Neural cell (in vitro differentiated cells): ENCODE data around the gene TRMU.

Source experiments
- EZH2 ChIP-seq: fragments of 200-600, 300-800 bp; shearing (Covaris generic), sonication (generic); IDR thresholded peaks from 2 replicates; pipeline ENCODE4 v1.6.1; 2014; ENCODE audit warnings: antibody characterized with exemption, low read length, borderline replicate concordance, mild to moderate bottlenecking; ENCODE audit not compliant: insufficient read depth, poor library complexity, severe bottlenecking
- POLR2AphosphoS5 ChIP-seq: IDR thresholded peaks from 2 replicates; pipeline ENCODE4 v1.6.1; 2012
- RAD21 ChIP-seq: fragments of 450-650 bp; conservative IDR thresholded peaks from 2 replicates; pipeline ENCODE4 v1.6.1; 2014; ENCODE audit warnings: antibody characterized with exemption, mild to moderate bottlenecking, moderate library complexity
- TAF1 ChIP-seq: IDR thresholded peaks from 2 replicates; pipeline ENCODE4 v1.6.1; 2012; ENCODE audit warnings: low read depth
- TF ChIP-seq, protein P1 (sequence below): fragments of 450-650 bp; IDR thresholded peaks from 2 replicates; pipeline ENCODE4 v1.5.1; 2014; ENCODE audit warnings: antibody characterized with exemption, mild to moderate bottlenecking, moderate library complexity; ENCODE audit not compliant: poor library complexity, severe bottlenecking
- TF ChIP-seq, protein P2 (sequence below): IDR thresholded peaks from 2 replicates; pipeline ENCODE4 v1.6.1; 2012; ENCODE audit warnings: borderline replicate concordance

DNA sequence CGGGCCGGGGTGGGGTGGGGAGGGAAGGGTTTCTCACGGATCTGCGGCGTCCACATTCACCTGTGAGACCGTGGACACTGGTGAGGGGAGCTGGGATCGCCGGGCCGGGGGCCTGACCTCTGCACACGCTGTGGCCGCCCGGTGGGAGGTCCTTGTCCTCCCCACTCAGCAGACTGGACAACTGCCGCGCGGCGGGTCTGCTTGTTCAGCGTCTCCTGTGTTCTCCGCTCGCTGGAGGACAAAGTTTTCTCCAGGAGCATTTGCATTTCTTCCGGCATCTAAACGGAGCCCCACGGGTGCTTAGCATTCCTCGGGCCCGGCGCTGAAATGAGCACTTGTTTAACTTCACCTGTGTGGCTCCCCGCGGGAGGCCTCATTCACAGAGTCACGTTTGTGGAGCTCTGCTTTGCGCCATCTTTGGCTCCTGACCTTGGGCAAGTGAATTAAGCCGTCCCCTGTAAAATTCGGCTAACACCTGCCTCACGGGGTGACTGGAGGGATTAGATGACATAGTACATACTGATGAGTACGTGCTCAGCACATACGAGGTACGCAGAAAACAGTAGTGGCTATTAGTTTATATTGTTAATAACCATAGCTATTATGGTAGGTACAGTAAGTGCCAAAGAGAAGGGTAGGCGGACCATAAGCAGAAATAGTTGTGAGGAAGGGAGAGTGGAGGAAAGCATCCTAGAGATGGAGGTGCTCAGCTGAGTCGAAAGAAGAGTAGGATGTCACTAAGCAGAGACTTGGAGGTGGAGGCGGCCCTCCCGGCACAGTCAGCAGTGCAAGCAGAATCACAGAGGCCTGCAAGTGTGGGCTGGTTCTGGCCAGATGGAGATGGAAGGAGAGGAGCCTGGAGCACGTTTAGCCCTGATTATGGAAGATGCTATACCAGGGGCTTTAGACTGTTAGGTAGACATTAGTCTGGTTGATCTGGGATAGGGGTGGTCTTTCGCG, 885 bp downstream of the TRMU start:
- TF ChIP-seq EZH2 (no peak), POLR2AphosphoS5 (no peak), TAF1 (no peak), RAD21 (no peak)
- TF ChIP-seq, protein P1, sequence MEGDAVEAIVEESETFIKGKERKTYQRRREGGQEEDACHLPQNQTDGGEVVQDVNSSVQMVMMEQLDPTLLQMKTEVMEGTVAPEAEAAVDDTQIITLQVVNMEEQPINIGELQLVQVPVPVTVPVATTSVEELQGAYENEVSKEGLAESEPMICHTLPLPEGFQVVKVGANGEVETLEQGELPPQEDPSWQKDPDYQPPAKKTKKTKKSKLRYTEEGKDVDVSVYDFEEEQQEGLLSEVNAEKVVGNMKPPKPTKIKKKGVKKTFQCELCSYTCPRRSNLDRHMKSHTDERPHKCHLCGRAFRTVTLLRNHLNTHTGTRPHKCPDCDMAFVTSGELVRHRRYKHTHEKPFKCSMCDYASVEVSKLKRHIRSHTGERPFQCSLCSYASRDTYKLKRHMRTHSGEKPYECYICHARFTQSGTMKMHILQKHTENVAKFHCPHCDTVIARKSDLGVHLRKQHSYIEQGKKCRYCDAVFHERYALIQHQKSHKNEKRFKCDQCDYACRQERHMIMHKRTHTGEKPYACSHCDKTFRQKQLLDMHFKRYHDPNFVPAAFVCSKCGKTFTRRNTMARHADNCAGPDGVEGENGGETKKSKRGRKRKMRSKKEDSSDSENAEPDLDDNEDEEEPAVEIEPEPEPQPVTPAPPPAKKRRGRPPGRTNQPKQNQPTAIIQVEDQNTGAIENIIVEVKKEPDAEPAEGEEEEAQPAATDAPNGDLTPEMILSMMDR: no peak
- TF ChIP-seq, protein P2, sequence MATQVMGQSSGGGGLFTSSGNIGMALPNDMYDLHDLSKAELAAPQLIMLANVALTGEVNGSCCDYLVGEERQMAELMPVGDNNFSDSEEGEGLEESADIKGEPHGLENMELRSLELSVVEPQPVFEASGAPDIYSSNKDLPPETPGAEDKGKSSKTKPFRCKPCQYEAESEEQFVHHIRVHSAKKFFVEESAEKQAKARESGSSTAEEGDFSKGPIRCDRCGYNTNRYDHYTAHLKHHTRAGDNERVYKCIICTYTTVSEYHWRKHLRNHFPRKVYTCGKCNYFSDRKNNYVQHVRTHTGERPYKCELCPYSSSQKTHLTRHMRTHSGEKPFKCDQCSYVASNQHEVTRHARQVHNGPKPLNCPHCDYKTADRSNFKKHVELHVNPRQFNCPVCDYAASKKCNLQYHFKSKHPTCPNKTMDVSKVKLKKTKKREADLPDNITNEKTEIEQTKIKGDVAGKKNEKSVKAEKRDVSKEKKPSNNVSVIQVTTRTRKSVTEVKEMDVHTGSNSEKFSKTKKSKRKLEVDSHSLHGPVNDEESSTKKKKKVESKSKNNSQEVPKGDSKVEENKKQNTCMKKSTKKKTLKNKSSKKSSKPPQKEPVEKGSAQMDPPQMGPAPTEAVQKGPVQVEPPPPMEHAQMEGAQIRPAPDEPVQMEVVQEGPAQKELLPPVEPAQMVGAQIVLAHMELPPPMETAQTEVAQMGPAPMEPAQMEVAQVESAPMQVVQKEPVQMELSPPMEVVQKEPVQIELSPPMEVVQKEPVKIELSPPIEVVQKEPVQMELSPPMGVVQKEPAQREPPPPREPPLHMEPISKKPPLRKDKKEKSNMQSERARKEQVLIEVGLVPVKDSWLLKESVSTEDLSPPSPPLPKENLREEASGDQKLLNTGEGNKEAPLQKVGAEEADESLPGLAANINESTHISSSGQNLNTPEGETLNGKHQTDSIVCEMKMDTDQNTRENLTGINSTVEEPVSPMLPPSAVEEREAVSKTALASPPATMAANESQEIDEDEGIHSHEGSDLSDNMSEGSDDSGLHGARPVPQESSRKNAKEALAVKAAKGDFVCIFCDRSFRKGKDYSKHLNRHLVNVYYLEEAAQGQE: no peak
